HG03196 (cell line): ENCODE measurements around the gene FBXO30.
A peak's percentile ranks its signal among the peaks of the same experiment; 100 is the strongest.

ENCODE experiments used
- ATAC-seq: cut with Tn5 transposase; IDR thresholded peaks from one replicate; pipeline ENCODE4 v1.9.1; 2021; ENCODE audit not compliant: unreplicated experiment

The FBXO30 gene, protein sequence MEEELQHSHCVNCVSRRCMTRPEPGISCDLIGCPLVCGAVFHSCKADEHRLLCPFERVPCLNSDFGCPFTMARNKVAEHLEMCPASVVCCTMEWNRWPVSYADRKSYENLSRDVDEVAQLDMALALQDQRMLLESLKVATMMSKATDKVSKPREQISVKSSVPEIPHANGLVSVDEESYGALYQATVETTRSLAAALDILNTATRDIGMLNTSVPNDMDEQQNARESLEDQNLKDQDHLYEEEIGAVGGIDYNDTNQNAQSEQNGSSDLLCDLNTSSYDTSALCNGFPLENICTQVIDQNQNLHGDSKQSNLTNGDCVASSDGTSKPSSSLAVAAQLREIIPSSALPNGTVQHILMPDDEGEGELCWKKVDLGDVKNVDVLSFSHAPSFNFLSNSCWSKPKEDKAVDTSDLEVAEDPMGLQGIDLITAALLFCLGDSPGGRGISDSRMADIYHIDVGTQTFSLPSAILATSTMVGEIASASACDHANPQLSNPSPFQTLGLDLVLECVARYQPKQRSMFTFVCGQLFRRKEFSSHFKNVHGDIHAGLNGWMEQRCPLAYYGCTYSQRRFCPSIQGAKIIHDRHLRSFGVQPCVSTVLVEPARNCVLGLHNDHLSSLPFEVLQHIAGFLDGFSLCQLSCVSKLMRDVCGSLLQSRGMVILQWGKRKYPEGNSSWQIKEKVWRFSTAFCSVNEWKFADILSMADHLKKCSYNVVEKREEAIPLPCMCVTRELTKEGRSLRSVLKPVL

DNA sequence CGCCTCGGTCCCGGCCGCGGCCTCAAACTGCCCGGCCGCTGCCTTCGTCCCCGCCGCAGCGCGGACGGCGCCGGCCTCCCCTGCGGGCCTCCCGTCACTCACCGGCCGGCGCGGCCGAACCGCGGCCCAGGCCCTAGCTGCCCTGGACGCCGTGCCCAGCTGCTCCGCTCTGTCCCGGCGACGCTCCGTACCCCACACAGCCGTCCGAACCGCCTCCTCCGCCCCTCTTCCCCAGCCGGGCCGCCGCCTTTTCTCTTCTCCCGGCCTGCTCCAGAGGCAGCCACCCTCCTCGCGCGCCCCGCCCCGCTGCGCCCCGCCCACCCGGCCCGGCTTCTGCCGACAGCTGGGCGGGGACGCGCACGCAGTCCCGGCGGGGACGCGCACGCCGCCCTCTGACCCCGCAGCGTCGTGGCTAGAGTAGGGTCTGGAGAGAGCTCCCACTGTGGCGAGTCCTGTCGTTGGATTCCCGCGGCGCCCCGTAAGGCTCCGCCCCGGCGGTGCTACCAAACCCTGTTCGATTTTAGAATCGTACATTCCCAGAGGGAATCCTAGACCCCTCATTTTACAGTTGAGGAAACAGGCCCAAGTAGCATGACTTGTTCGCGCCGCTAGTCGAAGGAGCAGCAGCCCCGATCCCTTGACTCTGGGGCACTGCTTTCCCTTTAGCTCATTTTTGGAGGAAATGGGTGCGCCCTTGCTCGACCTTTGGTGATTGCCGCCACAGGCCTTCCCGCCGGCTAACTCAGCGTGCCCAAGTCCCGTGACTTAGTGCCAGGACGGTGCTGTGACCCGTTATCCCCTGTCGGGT lies at the start of gene FBXO30:
TSS of gene FBXO30 (minus strand) at position 295 of the 808 bp plus-strand sequence. CDS start 8,390 bp downstream, outside the sequence.
- ATAC-seq = peak; percentile 76

DNA sequence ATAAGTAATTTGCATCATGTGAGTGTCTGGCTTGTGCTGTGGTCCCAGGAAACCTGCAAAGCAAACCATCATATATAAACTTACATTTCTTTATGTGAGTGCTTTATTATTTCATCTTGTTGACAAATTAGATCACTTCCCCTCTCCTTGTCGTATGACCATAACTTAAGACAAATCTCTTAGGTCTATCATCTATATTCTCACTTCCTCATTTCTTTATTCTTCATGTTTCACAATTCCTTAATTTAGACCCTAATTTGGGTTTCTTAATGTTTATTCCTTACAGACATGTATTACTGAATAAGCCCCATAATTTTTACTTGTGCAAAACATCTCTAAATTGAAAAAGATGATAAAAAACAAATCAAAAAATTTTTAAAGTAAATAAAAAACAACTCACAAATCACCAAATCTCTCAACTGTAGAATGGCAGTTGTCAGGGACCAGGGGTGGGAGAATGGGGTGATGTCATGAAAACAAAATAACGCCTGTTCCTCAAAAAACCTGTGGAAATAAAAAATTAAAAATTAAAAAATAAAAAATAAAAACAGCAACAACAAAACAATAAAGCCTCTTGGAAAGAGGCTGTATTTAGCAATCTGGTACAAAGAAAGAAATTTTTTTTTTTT lies 49.5 kb upstream of the FBXO30 start:
- peak; percentile 34 for ATAC-seq

DNA sequence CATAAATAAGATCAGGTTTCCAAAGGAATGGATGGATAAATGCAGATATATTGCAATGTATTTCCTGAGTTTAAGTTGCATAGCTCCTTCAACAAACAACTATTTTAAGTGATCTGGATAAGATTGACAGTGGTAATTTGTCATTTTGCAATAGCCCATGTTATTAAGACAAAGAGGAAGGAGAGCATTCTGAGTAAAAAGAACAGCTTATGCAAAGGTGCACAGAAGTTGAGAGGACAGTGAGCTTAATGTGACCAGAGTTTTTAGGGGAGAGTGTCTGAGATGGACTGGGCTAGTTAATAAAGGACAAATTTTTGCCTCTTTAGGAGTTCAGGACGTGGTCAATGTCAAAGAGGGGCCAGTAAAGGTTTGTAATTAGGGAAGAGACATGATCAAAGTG lies 48.8 kb upstream of the FBXO30 start:
- no peak for ATAC-seq

DNA sequence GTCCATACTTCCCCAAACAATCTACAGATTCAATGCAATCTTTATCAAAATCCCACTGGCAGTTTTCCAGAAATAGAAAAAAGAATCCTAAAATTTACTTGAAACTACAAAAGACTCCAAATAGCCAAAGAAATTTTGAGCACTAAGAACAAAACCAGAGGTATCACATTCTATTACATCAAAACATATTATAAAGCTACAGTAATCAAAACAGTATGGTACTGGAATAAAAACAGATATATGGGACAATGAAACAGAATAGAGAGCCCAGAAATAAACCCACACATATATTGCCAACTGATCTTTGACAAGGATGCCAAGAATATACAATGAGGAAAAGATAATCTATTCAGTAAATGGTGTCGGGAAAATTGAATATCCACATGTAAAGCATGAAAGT lies 46.0 kb upstream of the FBXO30 start:
- ATAC-seq = no peak

DNA sequence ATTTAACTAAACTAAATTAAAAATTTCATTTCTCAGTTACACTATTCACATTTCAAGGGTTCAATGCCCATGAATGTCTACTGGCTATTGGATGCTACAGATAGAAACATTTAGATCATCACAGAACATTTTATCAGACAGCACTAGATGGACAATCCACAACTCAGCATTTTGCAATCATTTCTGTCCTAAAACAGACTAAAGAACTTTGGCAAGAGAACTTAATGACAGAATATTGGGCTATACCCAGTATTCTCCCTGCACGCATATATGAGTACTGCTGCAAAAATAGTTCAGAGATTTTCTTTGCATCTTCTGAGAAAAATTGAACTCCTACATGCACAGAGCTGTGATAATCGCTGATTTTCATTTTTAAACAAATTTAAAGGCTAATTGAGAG lies 36.1 kb upstream of the FBXO30 start:
- no peak for ATAC-seq

DNA sequence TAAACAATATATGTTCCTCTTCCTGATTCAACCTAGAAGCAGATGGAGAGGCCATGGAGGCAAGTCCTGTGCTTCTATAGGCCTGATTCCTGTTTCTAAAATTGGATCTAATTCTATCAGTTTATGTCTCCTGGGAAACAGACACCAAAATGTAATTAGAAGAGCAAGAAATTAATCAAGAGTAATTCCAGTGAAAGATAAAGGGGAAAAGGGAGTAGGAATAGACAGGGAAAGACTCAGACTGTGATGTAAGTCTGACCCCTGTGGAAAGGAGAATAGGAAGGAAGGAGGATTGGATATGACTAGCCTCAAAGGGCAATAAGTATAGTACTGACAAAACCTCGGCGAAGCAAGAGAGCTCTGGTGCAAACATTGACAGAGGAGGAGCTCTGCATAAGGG lies 33.9 kb upstream of the FBXO30 start:
- no peak for ATAC-seq

DNA sequence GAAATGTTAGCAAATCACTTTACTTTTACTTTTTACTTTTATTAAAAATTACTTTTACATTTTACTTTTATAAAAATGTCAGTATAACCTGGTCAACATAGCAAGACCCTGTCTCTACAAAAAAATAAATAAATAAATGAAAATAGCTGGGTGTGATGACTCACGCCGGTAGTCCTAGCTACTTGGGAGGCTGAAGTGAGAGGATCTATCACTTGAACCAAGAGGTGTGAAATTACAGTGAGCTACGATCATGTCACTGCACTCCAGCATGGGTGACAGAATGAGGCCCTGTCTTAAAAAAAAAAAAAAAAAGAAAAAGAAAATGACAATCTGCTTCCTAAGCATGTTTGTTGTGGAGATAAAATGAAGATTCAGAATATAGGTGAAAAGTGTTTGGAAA lies 31.0 kb upstream of the FBXO30 start:
- no peak for ATAC-seq

DNA sequence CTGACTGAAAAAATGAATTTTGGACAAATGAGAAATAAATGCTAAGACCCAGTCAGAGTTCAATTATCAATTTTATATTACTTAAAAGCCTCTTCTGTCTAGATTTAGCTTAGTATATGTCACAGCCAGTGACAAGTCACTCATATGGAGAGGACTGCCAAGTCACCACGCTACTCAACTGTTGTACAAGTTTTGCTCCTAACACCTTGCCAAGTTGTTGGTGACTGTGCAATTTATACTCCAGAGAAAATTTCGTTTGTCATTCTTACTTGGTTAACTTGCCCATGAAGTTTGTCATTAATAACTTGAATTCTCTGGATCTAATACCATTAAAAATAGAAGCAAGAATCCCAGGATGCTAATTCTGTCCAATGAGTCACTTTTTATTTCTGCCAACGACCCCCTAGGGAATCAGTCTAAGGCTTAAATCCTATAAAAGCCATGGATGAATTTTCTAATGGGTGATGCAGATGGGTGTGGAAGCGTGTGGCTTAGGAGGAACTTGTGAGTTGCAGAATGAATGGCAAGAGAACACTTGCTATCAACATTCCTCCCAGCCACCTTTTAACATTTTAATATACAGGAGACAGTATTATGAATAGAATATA lies 30.4 kb upstream of the FBXO30 start:
- ATAC-seq = no peak

DNA sequence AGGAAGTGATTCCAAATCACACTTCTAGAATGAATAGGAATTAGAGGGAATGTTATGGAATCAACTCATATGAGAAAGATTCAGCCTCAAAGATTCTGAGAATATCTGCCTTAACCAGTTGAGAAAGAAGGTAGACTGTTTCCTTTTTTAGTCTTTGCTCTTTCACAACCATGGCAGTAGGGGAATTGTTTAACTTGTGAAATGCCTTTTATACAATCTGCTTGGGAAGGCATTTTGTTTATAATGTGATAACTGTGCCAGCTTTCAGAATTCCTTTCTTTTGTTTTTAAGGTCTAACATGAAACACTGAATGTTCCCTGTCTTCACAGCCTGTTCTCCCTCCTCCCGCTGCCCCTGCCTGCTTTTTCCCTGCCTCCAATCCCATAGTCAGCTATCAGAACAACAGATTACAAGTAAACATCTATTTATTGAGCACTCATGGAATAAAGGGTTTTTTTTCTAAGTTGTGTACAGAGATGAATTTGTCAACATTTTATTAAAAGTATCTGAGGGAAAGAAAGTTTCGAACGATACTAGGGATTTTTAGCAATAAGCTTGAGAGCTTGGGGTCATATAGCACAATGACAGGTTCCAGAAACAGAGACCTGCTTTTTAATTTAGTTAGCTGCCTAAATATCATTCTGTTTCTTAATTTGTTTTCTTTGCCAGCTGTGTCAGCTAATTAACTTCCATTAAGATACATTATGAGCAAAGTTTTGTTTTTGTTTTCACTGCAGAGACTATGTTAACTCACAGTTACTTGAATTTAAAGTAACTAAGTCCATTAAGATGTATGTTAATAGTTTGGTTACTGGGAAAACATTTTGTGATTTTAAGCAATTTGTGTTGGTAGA lies 28.3 kb upstream of the FBXO30 start:
- no peak for ATAC-seq

DNA sequence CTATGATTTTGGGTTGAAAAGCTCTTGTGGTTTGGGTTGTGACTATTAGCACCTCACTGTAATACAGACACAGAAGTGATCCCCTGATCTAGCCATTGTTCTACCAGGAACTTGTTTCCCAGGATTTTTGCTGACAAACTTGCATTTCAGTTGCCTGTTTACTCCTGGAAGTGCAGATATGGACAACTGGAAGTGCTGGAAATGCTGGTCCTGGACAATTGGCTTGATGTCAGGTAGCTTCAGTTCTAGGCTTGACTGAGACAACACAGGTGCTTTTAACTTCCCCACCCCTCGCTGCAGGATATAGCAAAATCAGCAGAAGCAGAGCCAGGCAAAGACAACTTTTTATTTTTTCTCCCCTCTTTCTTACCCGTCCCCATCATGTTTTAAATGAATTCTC lies 27.1 kb upstream of the FBXO30 start:
- no peak for ATAC-seq

DNA sequence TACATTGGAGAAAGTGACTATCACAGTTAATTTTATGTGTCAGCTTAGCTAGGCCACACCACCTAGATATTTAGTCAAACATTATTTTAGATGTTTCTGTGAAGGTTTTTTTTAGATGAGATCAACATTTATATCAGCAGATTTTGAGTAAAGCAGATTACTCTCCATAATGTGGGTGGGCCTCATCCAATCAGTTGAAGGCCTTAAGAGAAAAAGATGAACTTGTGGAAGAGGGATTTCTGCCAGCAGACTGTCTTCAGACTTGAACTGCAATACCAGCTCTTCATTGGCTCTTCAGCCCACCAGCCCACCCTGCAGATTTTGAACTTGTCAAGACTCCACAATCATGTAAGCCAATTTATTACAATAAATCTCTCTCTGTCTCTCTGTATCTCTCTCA lies 25.1 kb upstream of the FBXO30 start:
- ATAC-seq = no peak

DNA sequence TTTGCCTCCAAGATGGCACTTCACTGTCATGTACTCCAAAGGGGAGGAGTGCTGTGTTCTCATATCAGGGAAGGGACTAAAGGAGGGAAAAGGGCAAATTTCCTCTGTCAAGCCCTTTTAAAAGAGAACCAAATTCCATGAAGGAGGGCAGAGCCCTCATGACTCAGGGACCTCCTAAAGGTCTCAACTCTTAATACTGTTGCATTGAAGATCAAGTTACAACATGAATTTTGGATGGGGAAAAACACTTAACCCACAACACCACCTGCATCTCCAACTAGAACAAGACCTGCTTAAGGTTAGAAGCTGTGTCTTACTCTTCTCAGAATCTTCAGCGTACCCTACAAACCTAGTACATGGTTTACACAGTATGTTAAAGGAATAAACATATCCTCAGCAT lies 23.7 kb upstream of the FBXO30 start:
- no peak for ATAC-seq

DNA sequence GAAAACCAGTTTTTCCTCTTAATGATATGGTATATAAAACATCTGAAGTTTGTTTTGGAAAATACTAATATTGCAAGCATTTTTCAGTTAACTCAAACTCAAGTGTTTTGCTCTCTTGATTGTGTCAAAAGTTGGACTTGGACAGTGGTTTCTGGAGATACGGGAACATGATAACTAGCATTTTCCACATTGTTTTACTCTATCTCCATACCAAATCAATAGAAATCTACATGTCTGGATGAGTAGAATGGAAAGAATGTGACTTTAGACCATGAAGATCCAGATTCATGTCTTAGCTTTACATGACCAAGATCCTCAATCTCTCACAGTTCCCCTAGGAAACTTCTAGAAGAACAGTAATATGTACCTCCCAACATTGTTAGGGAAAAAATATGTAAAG lies 22.2 kb upstream of the FBXO30 start:
- no peak for ATAC-seq

DNA sequence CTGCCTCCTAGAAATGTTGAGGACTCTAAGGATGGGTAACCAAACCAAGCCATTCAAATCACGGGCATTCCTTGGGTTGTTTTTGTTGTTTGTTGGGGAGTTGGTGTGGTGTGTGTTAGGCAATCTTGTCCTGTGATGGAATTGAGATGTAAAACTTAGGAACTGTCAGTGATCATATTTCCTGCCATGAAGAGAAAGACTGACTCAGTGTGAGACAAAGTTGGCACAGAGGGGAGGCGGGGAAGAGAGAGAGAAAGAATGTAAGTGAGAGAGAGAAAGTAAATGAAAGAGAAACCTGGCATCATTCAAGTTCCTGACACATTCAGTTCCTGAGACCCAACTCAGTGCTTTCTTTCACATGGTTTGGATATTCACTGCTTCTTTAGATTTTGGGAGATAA lies 21.6 kb upstream of the FBXO30 start:
- no peak for ATAC-seq

DNA sequence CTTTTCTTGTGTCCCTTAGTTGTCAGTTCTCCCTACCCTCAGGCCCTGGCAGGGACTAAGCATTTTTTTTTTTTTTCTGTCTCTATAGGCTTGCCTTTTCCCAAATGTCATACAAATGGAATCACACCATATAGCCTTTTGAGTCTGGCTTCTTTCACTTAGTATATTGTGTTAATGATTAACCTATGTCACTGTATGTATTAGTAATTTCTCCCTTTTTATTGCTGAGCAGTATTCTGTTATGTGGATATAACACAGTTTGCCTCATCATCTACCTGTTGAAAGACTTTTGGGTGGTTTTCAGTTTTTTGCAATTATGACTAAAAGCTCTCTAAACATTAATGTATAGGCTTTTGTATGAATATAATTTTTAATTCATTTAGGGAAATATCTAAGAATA lies 16.0 kb upstream of the FBXO30 start:
- ATAC-seq = no peak

DNA sequence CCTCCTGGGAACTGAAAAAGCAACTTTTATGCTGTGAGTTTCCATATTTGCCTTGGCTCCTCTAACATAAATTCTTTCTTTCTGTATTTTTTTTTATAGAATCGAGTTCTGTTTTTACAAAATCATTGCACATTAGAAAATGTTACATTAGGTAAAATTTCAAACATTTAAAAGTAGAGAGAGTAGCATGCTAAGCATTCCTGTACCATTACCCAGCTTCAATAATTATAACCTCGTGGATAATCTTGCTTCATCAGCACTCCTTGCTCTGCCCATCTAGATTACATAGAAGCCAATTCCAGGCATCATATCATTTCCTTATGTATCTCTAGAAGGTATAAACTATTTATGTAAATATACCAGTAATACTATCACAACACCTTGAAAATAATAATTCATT lies 15.4 kb upstream of the FBXO30 start:
- no peak for ATAC-seq

DNA sequence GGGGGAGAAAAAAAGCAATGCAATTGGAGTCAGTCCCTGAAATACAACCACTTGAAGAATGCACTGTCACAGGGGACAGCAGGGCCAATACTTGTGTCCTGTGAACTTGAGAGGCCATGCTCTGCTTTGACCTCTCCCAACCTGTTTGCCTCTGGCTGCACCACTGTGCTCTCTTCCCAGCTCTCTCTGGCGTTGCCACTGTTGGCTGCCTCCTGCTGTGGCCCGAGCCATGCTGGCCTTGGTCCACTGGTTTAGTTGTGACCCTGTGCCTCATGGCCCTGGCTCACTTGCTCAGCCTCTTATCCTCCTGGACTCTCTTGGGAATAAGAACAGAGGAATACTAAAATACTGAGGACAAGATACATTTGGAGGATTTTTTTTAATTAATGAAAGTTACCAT lies 14.5 kb upstream of the FBXO30 start:
- no peak for ATAC-seq

DNA sequence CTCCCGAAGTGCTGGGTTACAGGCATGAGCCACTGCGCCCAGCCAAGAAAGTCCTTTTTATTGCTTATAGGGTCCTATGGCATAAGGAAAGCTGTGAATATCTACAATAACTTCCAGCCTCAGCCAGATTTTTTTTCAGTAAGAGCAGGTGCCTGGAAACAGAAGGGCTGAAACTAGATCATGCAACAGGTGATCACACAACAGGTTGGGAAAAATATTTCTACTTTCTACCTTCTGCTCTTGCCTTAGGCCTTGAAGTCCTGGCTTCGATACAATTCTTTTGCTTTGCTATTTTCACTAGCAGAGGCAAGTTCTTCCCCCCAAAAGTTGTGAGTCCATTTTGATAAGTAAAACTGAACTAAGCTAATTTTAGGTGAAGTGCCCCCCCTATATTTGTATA lies 9.7 kb upstream of the FBXO30 start:
- no peak for ATAC-seq

DNA sequence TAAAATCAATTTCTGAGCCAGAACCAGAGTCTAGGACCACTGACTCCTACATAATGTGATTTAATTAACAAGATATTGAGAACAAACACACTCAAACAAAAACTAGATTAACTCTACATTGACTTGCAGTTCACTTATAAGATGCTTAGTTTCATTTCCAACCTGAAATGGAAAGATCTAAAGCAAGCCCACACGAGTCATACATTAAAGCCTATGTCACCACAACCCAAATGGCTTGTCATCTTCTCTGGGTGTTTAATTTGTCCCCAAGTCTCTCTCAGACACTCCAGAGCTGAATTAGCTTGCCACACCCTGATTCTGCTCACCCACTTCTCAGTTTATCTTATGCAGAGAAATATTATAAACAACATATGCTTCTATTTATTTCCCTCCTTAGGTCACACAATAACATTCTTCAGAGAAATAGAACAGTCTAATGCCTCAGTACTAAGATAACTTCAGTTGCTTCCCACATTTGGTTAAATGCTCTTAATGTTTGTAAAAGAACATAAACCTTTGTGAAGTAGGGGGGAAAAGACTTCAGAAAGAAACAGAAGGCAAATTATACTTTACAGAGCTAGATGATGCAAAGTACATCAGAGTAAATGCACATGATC lies 8.8 kb upstream of the FBXO30 start:
- ATAC-seq = no peak
